GM19193 (cell line): ENCODE measurements around the gene DHRSX.

Experiments used
- POLR2A ChIP-seq: IDR thresholded peaks from 4 replicates; pipeline ENCODE4 v1.6.1; 2011; ENCODE audit not compliant: insufficient read depth, insufficient read length; ENCODE audit errors: extremely low read depth

The DHRSX gene

DNA sequence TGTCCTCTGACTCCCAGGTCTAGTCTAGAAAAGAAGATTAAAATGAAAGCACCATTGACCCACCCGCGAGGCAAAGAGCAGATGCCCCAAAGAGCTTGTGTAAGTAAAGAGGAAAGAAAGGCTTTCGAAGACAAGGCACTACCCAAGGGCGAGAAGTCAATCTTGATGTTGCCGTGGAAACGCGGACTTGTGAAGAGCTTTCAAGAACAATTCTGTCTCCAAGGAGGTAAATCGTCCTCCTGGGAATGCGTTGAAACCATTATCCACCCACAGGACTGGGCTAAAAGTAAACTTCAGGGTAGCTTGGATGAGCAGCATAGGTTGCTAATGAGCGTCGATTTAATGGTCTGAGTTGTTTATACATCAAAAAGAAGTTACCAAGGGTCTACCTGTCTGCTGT lies 189.3 kb downstream of the DHRSX start:
- no peak for TF ChIP-seq POLR2A

DNA sequence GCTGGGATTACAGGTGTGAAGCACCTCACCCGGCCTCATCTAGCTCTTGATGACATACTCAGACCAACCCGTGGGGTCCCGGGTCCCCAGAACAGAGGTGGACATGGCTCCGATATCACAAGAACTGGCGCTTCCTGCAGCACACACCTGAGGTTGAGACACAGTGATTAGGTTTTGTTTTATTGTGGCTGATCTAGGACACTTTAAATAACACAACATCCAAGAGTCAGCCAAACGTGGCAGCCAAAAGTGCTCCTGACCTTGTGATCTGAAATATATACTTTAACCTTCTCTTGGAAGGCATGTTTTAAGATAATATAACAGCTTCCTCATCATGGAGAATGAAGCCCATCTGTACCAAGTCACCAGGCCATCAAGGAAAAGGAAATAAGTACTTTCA lies 198.9 kb downstream of the DHRSX start:
- TF ChIP-seq POLR2A: no peak

DNA sequence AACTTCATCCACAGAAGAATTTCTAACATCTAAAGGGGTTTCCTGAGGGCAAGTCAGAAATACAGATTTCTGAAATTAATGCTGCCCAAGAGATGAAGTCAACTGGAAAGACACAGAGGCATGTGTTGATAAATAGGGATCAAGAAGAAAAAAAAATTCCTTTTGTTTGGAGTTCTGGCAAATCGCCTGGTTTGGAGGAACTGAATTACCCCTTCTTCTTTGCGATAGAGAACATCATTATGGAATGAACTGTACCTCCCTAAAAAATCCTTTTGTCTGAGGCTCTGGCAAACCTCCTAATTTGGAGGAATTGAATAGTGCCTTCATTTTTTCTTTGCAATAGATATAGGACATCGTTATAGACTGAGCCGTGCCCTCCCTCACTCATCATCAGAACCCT lies 200.9 kb downstream of the DHRSX start:
- TF ChIP-seq POLR2A: no peak

DNA sequence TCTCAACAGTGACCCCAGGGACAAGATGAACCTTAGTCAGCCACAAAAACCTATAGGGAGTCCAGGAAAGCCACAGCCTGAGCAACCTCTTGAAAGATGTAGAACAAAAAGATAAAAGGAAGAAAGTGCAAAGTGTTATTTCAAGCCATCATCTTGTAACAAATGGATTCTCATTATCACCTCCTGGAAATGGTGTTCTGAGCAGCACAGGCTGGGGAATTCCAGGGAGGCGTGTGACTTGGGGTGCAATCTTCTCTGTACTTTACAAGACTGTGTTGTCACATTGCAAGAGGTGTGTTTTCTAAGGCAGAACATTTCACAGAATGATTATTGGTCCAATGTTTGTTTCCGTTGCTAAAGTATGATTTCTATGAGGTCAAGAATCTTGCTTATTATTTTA lies 214.0 kb downstream of the DHRSX start:
- no peak for TF ChIP-seq POLR2A

DNA sequence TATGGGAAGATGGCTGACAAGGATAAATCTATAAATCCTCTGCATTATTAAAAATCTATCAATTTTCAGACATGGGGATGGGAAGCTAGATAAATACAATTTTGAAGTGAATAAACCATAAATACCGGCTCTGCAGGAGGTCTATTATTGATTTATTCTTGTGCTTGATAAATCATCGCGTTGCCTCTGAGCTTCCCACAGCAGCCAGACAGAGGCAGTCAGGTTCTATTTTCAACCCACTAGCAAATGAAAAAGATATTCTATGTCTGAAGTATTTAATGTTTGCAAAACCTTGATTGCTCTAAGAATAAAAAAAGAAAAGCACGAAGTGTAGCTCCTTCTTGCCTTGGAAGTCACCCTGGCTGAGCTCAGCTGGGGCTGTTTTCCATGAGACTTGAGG lies 216.2 kb downstream of the DHRSX start:
- TF ChIP-seq POLR2A: no peak

DNA sequence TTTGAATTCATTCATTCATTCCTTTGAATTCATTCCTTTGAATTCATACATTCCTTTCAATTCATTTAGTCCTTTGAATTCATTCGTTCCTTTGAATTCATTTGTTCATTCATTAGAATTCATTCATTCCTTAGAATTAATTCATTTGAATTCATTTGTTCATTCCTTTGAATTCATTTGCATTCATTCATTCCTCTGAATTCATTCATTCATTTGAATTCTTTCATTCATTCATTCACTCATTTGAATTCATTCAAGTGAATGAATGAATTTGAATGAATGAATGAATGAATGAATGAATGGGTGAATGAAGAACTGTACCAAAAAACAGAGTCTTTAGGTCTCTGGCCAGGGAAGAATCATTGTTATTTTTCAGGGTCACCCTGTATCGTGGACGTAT lies 216.6 kb downstream of the DHRSX start:
- TF ChIP-seq POLR2A: no peak

DNA sequence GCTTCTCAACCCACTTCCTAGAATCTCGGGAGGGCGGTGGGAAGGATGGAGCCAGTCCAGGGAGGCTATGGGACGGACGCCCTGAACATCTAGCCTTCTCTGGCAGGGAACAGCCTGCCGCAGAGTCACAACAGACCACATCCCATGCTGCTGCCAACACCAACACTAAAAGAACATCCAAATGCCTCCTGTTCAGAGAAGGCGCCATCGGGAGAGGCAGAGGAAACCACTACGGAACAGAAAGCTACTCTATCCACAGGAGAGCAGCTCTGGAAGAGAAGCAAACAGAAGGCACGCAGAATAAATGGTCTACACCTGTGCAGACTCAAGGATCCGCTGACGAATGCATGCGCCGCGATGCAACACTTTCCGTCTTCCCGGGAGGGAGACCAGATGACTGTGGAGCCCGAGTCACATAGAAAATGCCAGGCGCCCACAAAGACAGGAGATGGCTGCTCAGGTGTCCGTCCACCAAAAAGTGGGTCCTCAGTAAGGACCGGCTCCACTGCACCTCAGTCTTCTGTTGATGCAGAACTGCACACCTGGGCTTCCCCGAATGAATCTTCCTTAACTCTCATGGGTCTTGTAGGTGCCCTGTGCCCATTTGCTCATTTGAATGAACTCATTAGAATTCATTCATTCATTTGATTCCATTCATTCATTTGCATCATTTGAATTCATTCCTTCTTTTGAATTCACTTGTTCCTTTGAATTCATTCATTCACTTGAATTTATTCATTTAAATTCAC lies 217.5 kb downstream of the DHRSX start:
- TF ChIP-seq POLR2A: no peak

DNA sequence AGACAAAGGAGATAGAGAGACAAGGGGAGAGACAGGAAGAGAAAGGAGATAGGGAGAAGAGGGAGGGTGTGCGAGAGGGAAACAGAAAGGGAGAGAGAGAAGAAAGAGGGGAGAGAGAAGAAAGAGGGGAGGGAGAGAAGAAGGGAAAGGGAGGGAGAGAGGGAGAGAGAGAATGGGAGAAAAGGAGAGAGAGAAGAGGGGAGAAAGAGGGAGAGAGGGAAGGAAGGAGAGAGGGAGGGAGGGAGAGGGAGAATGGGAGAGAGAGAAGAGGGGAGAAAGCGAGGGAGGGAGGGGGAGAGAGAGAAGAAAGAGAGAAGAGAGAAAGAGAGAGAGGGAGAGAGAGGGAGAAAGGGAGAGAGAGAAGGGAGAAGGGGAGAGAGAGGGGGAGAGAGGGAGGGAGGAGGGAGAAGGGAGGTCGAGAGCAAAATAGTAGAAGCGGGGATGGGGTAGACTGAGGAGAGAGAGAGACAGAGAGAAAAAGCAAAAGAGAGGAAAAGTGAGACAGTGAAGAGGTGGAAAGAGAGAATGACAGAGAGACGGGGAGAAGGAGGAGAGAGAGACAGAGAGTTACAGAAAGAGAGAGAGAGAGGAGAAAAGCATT lies 218.2 kb downstream of the DHRSX start:
- TF ChIP-seq POLR2A: no peak

DNA sequence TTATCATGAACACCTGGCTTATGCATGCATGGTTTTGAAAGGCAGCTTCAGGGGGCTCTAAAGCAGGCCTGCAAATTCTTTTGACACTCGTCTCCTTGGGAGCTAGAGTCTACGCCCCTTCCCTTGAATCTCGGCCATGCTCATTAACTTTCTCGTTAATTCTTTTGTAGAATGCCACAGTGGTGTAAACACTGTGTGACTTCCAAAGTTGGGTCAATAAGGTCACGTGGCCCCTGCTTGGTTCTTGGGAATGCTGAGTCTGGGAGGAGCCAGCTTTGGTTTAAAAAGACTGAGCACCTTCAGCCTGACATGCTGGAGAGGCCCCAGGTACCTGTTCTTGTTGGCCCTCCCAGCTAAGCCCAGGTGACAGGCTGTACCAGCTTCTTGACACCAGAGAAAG lies 228.4 kb downstream of the DHRSX start:
- no peak for TF ChIP-seq POLR2A

DNA sequence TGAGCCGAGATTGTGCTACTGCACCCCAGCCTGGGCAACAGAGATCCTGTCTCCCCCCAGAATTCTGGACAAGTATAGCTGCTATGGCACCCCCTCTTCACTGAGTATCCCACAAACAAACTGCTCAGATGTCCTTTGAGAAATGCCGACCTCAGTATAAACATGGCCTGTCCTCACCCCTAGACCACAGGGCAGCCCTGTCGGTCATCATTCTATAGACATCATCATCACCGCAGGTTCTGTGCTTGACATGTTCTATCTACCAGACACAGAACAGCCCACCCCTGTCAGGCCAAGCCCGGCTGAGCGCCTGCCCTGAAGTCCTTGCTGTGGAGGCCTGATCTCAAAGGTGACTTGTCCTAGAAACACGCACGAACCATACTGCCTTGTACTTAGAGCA lies 232.9 kb downstream of the DHRSX start:
- no peak for TF ChIP-seq POLR2A

DNA sequence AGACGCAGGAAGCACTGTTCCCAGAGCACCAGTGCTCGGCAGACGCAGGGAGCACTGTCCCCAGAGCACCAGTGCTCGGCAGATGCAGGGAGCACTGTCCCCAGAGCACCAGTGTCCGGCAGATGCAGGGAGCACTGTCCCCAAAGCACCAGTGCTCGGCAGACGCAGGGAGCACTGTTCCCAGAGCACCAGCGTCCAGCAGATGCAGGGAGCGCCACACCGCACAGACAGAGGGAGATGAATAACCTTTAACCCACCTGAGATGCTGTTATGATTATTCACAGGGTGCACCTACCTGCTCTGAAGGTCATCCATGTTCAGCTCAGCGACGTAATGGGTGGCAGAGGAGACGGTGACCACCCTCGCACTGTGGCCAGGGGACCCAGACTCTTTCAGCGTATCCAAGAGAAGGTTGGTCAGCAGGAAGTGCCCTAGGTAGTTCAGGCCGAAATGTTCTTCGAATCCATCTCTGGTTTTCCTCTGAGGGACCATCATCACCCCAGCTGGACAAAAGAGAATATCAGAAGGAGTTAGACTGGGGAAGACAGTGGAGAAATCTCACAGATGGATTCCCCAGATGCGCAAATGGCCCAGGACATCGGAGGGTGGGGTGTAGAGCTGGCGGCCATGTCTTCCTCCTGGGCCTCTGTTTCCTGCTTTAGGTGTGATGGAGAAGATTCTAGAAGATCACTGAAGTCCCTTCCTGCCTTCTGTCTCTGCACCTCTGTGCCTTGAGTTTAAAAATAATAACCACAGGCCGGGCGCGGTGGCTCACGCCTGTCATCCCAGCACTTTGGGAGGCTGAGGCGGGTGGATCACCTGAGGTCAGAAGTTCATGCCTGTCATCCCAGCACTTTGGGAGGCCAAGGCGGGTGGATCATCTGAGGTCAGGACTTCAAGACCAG lies 234.1 kb downstream of the DHRSX start:
- TF ChIP-seq POLR2A: no peak

DNA sequence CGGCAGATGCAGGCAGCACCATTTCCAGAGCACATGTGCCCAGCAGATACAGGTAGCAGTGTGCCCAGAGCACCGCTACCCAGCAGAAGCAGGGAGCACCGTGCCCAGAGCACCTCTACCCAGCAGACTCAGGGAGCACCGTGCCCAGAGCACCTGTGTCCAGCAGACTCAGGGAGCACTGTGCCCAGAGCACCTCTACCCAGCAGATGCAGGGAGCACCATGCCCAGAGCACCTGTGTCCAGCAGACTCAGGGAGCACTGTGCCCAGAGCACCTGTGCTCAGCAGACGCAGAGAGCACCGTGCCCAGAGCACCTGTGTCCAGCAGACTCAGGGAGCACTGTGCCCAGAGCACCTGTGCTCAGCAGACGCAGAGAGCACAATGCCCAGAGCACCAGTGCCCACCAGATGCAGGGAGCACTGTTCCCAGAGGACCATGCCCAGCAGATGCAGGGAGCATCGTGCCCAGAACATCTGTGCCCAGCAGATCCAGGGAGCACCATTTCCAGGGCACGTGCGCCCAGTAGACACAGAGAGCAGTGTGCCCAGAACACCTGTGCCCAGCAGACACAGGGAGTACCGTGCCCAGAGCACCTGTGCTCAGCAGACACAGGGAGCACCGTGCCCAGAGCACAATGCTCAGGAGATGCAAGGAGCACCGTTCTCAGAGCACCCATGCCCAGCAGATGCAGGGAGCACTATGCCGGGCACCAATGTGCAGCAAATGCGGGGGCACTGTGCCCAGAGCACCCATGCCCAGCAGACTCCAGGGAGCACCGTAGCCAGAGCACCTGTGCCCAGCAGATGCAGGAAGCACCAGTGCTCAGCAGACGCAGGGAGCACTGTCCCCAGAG lies 236.4 kb downstream of the DHRSX start:
- no peak for TF ChIP-seq POLR2A

DNA sequence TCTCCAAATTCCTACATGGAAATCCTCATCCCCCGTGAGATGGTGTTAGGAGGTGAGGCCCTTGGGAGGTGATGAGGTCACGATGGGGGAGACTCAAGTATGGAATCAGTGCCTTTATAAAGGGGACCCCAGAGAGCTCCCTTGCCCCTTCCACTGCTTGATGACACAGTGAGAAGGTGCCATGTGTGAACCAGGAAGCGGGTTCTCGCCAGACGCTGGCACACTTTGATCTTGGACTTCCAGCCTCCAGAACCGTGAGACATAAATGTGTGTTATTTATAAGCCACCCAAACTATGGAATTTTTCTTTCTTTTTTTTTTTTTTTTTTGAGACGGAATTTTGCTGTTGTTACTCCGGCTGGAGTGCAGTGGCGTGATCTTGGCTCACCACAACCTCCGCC lies 237.6 kb downstream of the DHRSX start:
- no peak for TF ChIP-seq POLR2A

DNA sequence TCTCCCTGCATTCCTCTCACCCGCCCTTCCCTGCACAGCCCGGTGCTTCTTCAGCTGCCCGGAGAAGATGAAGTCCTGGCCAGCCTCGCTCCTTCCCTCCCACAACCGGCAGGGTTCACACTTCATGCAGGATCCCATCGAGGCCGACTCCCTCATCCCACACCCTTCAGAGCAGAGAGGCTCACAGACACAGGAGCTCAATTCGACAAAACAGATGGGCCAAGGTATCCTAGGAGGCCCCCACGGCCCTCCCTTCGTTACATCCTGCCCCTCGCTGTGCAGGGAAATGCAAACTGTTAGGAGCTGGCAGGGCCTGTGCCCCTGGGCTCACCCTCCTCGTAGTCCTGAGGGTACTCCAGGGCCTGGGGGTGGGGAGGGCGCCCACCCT lies 238.1 kb downstream of the DHRSX start:
- no peak for TF ChIP-seq POLR2A
